NOMO-1 treated with dmso at 0.1 percent for 144 hours (cell line): ENCODE data around the gene PTPN9.
"Not testable (repeated sequence)": the region's sequence is repeated elsewhere in the genome, so short reads cannot be mapped to it uniquely, and the experiment has no call there.

Experiments used
- DNase-seq: peaks from one replicate; lab custom pipeline; 2025; ENCODE audit not compliant: unreplicated experiment; lab: John Stamatoyannopoulos, UW

PTPN9 gene

GRCh38 chr15:75532413-75533250, 46.5 kb downstream of the PTPN9 start:
- no peak for DNase-seq

GRCh38 chr15:75531041-75531450, 48.1 kb downstream of the PTPN9 start:
- DNase-seq: no peak

DNA sequence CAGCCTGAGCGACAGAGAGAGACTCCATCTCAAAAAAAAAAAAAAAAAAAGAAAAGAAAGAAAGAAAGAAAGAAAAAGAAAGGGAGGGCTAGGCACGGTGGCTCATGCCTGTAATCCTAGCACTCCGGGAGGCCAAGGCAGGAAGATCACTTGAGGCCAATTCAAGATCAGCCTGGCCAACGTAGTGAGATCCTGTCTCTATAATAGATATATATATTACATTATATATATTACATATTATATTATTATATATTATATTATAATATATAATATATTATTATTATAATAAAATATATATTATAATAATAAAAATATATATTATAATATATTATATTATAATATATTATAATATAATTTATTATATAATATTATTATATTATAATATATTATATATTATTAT, 48.9 kb downstream of the PTPN9 start:
- DNase-seq: no peak

DNA sequence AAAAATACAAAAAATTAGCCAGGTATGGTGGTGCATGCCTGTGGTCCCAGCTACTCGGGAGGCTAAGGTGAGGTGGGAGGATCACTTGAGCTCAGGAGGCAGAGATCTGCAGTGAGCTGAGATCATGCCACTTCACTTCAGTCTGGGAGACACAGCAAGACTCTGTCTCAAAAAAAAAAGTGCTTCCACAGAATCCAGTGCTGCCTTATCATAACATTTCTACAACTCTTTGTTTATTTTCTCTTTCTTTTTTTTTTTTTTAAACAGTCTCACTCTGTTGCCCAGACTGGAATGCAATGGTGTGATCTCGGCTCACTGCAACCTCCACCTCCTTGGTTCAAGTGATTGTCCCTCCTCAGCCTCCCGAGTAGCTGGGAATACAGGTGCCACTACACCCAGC, 53.4 kb downstream of the PTPN9 start:
- DNase-seq: not testable (repeated sequence)

- no peak for DNase-seq
Measured at GRCh38 chr15:75523011-75523410, 56.1 kb downstream of the PTPN9 start.

DNA sequence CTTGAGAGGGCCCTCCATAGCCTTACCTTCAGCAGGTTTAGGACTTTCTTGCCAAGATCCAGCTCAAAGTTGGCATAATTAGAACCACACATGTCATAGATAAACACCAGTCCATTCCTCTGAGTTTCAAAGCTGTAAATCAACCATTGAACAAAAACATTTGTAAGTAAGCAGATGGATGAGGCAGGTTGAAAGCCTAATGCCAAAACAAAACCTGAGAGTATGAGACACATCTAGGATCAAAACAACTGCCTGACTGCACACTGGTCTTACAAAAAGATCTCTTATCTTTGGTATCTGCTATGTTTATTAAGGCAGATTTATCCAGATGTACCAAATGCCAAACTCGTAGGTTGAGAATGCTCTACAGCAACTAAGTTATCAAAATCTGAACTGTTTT, 61.9 kb downstream of the PTPN9 start:
- DNase-seq: no peak

- DNase-seq: no peak
Measured at GRCh38 chr15:75508840-75509532, 70.1 kb downstream of the PTPN9 start.

DNA sequence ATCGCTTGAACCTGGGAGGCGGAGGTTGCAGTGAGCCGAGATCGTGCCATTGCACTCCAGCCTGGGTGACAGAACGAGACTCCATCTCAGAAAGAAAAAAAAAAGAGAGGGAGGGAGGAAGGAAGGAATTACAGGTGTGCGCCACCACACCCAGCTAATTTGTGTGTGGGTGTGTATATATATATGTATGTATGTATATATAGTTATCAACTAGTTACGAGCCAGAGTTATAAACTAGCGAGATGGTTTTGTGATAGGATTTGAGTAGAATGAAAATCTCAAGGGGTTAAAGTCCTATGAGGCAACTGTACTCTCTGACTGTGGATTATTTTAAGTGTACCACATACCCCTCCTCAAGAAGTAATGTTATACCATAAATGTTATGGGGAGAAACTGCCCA, 76.8 kb downstream of the PTPN9 start:
- DNase-seq: no peak

- no peak for DNase-seq
Measured at GRCh38 chr15:75493732-75494131, 85.4 kb downstream of the PTPN9 start.

GRCh38 chr15:75483961-75484360, 95.2 kb downstream of the PTPN9 start:
- no peak for DNase-seq

- DNase-seq: not testable (repeated sequence)
Measured at GRCh38 chr15:75483556-75483955, 95.6 kb downstream of the PTPN9 start.

DNA sequence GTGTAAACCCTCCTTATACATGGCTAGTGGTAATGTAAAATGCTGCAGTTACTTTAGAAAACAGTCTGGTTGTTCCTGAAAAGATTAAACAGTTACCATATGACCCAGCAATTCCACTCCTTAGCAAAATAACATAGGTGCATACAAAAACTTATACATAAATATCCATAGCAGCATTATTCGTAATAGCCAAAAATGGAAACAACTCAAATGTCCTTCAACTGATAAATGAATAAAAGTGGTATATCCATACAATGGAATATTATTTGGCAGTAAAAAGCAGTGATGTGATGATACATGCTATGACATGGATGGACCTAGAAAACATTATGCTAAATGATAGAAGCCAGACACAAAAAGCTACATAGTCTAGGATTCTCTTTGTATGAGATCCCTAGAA, 96.0 kb downstream of the PTPN9 start:
- DNase-seq: no peak

DNA sequence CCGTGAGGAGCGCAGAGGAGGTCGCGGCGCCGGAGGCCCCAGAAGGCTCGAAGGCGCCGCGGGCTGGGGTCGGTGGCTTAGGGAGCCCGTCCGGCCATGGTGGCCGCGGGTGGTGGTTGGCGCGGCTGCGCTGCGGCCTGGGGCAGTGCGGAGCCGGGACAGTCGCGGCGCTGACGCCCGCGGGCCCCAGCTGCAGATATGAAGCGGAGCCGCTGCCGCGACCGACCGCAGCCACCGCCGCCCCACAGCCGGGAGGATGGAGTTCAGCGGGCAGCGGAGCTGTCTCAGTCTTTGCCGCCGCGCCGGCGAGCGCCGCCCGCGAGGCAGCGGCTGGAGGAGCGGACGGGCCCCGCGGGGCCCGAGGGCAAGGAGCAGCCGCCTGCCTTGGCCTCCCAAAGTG, 98.7 kb downstream of the PTPN9 start:
- DNase-seq: not testable (repeated sequence)

DNA sequence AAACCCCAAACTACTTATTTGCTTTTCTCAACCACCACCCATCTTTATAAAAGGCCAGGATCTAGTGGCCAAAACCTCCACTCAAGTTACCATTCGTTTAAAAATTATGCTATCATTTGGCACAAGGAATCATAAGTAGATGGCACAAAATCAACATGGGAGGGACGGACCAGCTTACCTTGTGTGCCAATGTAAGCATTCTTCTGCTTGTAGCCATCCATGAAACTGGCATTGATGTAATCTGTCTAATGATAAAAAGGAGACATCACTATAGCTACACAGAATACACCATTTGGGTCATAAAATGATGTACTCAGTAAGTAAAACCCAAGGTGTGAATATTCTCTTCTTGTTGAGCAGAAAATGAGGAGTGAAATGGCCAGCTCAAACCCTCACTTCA, 99.4 kb downstream of the PTPN9 start:
- DNase-seq: no peak

DNA sequence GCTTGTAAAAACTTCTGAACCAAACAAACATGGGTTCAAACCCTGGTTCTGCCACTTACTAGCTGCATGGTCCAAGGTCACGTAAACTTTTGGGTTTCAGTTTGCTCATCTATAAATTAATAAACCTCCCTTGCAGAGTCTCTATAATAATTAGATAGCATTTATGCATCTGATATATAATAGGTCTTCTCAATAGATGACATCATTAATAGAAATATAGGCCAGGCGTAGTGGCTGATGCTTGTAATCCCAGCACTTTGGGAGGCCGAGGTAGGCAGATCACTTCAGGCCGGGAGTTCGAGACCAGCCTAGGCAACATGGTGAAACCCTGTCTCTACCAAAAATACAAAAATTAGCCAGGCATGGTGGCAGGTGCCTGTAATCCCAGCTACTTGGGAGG, 102.0 kb downstream of the PTPN9 start:
- DNase-seq: not testable (repeated sequence)

GRCh38 chr15:75468913-75469598, 110.1 kb downstream of the PTPN9 start:
- no peak for DNase-seq

- DNase-seq: no peak
Measured at GRCh38 chr15:75460646-75461045, 118.5 kb downstream of the PTPN9 start.

DNA sequence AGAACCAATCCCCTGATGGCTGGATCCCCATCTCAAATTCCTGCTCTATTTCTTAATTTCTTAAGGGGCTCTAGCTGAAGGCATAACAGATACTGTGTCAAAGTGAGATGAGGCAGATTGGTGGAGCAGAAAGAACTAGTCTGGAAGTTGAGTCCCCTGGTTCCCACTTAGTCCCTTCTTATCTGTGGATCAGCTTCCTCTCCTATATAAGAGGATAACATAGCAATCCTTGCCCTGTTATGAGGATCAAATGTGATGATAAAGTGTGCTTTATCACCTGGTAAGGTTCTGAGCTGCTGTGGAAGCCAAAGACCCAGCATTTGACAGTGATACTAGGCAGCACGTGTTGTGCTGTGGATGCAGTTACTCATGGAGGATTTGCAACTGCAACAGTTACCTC, 119.5 kb downstream of the PTPN9 start:
- no peak for DNase-seq

DNA sequence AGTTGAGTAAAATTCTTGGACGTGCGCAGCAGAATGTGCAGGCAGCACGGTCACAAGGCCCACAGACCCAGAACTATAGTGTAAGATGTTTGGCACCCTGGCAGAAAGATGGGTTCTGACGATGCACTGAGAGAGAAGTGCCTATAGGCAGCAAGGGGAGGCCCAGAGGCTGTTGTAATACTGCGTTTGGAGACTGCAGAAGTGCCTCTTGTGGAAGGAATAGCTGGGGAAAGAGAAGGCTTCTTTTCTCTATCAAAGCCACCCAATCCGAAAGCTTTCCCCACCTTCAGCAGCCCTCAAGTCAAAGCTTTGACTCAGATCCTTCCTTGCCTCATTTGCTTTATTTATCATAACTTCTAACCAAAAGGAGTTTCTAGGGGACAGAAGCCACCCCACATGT, 122.4 kb downstream of the PTPN9 start:
- no peak for DNase-seq

DNA sequence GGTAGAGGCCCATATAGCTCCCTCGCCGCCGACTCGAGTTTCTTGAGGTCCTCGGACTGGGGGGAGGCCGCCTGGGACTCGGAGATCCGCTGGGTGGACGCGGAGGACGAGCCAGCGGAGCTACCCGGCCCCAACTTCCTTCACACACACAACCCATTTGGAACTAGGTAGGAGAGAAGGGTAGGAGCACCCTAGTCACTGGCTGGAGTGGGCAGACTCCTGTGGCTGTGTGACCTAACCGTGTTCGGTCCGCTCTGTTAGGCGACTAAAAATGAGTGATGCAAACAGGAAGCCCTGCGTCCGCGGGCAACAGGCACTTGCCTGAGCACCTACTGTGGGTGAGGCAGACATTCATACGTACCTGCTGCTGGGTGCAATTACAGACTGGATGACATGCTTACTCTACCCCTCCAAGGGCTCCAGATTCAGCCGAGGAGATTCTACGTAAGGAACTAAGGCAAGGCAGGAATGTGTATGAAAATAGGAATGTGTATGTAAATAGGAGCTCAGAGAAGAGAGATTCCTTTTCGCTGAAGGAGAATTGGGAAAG, 123.1 kb downstream of the PTPN9 start:
- DNase-seq: peak; percentile 58

DNA sequence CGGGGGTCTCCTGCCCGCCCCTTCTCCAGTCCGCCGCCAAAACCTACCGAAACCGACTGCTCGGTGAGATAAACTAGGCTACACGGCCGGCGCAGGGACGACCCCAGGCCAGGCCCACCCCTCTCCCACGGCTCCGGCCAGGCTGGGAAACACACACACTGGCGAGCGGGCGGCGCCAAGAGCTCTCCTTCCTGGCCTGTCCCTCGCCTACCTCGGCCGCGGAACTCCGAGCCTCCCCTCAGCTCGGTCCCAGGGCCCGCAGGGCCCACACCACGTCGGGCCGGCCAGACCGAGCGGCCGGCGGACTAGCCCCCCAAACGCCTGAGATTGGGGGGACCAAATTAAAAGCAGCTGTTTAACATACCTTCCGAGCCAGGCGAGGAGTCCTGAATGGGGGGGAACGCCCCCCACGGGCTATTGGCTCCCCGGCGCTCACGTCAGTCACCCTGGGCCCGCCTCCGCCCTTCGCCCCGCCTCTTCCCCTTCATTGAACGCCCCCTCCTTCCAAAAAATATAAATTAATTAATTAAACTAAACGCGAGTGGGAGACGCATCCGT, 123.6 kb downstream of the PTPN9 start:
- DNase-seq: peak; percentile 74
